Choroid plexus epithelial cell (primary cell): ENCODE results near the gene C11orf91.

Source experiments
- DNase-seq: peaks from one replicate; pipeline ENCODE4 v3.0.0-alpha.2; 2010; ENCODE audit warnings: low read depth
- H3K4me3 ChIP-seq: 2 replicates; pipeline ENCODE4 v1.5.1; 2011; ENCODE audit warnings: low read depth, mild to moderate bottlenecking, control low read depth, low read length, moderate library complexity
- TF ChIP-seq, protein P1 (sequence below): conservative IDR thresholded peaks from 2 replicates; pipeline ENCODE4 v1.5.1; 2011; ENCODE audit warnings: low read depth, mild to moderate bottlenecking, control low read depth, inconsistent platforms, low read length, moderate library complexity

Gene C11orf91, protein sequence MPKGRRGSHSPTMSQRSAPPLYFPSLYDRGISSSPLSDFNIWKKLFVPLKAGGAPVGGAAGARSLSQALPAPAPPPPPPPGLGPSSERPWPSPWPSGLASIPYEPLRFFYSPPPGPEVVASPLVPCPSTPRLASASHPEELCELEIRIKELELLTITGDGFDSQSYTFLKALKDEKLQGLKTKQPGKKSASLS

DNA sequence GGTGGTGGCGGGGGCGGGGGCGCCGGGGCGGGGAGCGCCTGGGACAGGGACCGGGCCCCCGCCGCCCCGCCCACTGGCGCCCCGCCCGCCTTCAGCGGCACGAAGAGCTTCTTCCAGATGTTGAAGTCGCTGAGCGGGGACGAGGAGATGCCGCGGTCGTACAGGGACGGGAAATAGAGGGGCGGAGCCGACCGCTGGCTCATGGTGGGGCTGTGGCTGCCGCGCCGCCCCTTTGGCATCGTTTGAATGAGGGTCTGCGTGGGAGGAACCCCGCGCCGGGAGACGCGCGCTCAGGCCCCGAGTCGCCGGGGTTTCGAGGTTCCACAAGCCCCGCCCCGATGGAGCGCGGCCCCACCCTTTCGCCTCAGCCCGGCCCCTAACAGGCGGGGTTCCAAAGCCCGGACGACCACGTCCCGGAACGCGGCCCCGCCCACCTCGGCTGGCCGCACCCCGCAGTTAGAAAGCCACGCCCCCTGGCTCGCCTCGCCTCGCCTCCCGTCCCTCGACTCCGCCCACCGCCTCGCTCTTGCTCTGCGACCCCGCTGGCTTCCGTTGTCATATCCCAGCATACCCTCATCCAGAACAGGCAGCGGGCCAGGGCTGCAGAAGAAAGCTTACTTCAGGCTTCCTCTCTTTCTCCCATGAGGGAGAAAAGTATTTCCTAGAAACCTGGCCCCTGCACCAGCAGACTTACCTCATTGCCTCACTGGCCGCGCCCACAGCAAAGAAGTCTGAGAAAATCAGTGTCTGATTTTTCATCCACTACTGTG, at the start of gene C11orf91:
TSS of gene C11orf91 (minus strand) at position 325 of the 770 bp plus-strand sequence. CDS start at position 239, 86 bp downstream.
- TF ChIP-seq, protein P1, sequence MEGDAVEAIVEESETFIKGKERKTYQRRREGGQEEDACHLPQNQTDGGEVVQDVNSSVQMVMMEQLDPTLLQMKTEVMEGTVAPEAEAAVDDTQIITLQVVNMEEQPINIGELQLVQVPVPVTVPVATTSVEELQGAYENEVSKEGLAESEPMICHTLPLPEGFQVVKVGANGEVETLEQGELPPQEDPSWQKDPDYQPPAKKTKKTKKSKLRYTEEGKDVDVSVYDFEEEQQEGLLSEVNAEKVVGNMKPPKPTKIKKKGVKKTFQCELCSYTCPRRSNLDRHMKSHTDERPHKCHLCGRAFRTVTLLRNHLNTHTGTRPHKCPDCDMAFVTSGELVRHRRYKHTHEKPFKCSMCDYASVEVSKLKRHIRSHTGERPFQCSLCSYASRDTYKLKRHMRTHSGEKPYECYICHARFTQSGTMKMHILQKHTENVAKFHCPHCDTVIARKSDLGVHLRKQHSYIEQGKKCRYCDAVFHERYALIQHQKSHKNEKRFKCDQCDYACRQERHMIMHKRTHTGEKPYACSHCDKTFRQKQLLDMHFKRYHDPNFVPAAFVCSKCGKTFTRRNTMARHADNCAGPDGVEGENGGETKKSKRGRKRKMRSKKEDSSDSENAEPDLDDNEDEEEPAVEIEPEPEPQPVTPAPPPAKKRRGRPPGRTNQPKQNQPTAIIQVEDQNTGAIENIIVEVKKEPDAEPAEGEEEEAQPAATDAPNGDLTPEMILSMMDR, result no peak
- peak within 1 kb of the TSS; percentile 65 for H3K4me3 ChIP-seq
- peak; percentile 99 for DNase-seq

DNA sequence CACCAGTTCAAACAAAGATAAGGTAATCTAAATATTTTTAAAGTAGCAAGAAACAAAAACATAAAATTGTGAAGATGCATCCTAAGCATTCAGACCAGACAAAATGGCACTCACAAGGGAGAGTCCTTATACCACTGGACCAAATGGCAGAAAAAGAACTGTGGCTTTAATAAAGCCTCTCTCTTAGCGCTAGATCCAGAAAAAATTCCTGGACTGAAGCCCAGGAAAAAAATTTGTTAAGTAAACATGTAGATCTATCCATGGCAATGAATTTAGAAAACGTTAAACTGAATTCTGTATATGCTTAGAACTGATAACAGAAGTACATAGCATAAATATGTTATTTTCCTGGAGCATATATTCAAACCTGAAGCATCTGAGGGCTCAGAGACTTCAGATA, 47.4 kb upstream of the C11orf91 start:
- DNase-seq, result peak; percentile 63
- TF ChIP-seq, protein P1, result no peak
- no peak overlapping the region for H3K4me3 ChIP-seq

DNA sequence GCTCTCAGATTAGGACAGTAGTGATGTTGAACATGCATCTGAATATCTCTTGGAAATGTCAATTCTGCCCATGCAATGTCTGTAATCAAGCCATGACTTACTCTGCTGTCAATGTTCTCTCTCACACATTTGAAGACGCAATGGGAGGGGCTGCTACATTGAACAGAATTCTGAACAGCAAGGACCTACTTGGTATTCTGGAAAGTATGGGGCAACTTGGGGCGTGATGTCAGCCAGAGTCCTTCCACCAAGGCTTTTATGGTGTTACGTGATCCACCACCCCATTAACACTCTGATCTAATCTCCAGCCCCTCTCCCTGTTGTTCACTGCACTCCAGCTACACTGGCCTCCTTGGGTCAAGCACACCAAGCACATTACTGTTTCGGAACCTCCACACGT, 42.7 kb upstream of the C11orf91 start:
- no peak overlapping the region for H3K4me3 ChIP-seq
- TF ChIP-seq, protein P1, result no peak
- DNase-seq, result no peak

DNA sequence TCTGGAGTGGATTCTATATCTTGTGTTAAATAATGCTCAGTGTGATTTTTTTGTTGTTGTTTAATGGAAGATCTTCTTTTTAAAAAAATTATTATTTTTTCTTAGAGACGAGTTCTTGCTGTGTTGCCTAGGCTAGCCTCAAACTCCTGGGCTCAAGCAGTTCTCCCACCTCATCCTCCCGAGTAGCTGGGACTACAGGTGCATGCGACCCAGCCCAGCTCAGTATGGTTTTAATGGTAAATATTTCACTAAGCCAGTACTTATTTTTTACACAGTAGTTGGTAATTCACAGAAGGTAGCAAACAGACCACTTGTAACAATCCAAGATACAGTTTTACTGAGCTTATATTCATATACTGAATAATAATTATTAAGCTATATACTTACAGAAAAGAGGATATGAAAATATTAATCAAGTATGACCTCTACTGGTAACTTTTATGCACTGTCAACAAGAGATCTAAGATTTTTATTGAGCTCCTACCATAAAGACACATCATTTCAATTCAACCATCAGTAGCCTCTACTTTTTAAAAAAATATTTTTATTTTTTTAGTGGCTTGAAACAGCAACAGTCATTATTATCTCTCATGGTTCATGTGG, 41.7 kb upstream of the C11orf91 start:
- H3K4me3 ChIP-seq, result no peak overlapping the region
- TF ChIP-seq, protein P1, result peak; percentile 50
- DNase-seq, result peak; percentile 66

DNA sequence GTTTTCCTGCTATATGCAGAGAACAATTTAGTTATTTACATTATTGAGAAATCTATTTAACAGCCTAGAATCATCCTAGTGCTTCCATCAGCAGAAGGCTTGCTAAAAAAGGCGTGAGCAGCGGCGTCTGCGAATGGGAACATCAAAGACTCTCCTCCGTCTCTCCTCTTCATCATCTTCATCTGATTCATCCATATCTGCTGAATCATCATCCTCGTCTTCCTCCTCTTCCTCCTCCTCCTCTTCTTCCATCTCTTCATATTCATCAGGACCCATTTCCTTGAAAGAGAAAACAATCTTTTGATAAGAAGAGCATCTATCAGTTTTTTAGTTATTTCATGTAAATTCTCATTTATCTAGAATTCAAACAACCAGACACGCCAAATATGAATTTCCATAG, 41.2 kb upstream of the C11orf91 start:
- TF ChIP-seq, protein P1, result no peak
- DNase-seq, result no peak
- H3K4me3 ChIP-seq, result no peak overlapping the region

DNA sequence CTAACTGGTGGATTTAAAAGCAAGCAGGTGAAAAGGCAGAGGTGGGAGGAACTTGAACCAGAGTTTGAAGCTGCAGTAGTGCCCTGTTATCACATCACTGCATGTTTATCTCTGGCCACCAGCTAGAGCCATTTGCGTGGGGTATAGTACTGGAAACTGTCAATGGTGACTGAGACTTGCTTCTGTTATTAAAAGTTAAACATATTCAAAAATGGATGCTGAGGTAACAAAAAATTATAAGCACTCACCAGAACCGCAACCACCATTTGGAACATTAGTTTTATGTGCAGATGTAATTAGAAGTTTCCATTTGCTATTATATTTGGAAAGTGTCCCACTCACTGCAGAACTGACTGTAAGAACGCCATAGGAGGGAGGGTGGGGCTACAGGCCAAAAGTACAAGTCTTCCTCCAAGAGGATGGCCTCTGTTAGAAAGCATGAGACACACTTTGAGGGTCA, 36.8 kb upstream of the C11orf91 start:
- no peak overlapping the region for H3K4me3 ChIP-seq
- TF ChIP-seq, protein P1, result no peak
- peak; percentile 57 for DNase-seq
